HL-60 (cell line): ENCODE results near the gene ST6GALNAC2.
"Not testable (repeated sequence)": the region's sequence is repeated elsewhere in the genome, so short reads cannot be mapped to it uniquely, and the experiment has no call there.

ENCODE experiments used
- DNase-seq, 2 experiments: peaks; one replicate each; pipeline ENCODE4 v3.0.0-alpha.2; 2010 to 2020; ENCODE audit warnings: low read depth in 1 of 2, low spot score in 1 of 2
- H3K27ac ChIP-seq: fragments of 250-450 bp; sonication (Bioruptor Pico); replicated peaks from 2 replicates; pipeline ENCODE4 v1.5.1; 2020; ENCODE audit warnings: mild to moderate bottlenecking, moderate library complexity
- H3K27me3 ChIP-seq: fragments of 250-450 bp; sonication (Bioruptor Pico); 2 replicates; pipeline ENCODE4 v1.5.1; 2021; ENCODE audit warnings: mild to moderate bottlenecking, moderate library complexity; ENCODE audit not compliant: insufficient read depth, poor library complexity, severe bottlenecking
- H3K4me3 ChIP-seq: replicated peaks from 2 replicates; pipeline ENCODE4 v1.5.1; 2011; ENCODE audit warnings: mild to moderate bottlenecking, control low read depth, low read length; ENCODE audit not compliant: insufficient read depth
- GABPA ChIP-seq: IDR thresholded peaks from 2 replicates; pipeline ENCODE4 v1.6.1; 2012; ENCODE audit warnings: low read depth
- POLR2AphosphoS5 ChIP-seq: IDR thresholded peaks from 2 replicates; pipeline ENCODE4 v1.6.1; 2012; ENCODE audit warnings: low read depth
- SPI1 ChIP-seq: IDR thresholded peaks from 2 replicates; pipeline ENCODE4 v1.6.1; 2012; ENCODE audit warnings: low read depth, mild to moderate bottlenecking, borderline replicate concordance
- TF ChIP-seq, protein P1 (sequence below): IDR thresholded peaks from 2 replicates; pipeline ENCODE4 v1.6.1; 2012; ENCODE audit warnings: low read depth; ENCODE audit not compliant: insufficient replicate concordance
- TF ChIP-seq, protein P2 (sequence below): IDR thresholded peaks from one replicate; pipeline ENCODE4 v1.5.1; 2011; ENCODE audit warnings: low read length, control low read depth, inconsistent platforms; ENCODE audit not compliant: insufficient read depth

Gene ST6GALNAC2

DNA sequence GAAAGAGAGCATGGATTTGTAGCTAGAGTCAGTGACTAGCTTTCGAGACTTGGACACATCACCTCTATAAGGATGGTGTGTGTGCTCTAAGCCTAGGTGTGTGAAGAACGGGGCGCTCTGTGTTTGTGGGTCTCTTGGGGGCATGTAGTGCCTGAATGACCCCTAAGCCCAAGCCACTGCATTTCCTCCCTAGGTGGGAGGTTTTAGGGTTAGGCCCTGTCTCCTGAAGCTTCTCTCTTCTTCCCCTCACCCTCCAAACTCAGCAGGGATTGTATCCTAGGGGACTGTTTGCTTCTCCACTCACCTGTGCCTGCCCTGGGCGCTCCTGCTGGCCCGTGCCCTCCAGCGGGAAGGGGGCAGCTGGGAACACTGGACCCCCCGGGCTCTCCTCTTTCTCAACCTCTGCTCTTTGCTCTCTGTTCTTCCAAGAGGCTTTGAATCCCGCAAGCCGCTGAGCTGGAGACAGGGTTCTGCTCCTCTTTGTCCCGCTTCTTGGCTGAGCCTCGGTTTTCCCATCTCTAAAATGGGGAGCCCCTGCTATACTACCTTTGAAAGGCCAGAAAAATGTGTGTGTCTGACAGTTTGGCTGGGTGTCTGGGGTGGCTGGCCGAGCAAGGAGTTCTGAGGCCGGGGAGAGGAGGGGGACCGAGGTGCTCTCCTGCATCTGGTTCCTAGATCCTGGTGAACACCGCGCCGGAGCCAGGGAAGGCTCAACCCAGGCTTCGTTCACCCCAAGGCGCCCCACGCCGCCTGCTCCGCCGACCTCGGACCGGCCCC is 49.0 kb downstream of the ST6GALNAC2 start:
- Histone ChIP-seq H3K4me3 (no peak overlapping the region), H3K27ac (no peak overlapping the region), H3K27me3 (peaks cover 16% of the 10 kb centered on the region)
- no peak for DNase-seq
- TF ChIP-seq POLR2AphosphoS5: no peak
- TF ChIP-seq, protein P1, sequence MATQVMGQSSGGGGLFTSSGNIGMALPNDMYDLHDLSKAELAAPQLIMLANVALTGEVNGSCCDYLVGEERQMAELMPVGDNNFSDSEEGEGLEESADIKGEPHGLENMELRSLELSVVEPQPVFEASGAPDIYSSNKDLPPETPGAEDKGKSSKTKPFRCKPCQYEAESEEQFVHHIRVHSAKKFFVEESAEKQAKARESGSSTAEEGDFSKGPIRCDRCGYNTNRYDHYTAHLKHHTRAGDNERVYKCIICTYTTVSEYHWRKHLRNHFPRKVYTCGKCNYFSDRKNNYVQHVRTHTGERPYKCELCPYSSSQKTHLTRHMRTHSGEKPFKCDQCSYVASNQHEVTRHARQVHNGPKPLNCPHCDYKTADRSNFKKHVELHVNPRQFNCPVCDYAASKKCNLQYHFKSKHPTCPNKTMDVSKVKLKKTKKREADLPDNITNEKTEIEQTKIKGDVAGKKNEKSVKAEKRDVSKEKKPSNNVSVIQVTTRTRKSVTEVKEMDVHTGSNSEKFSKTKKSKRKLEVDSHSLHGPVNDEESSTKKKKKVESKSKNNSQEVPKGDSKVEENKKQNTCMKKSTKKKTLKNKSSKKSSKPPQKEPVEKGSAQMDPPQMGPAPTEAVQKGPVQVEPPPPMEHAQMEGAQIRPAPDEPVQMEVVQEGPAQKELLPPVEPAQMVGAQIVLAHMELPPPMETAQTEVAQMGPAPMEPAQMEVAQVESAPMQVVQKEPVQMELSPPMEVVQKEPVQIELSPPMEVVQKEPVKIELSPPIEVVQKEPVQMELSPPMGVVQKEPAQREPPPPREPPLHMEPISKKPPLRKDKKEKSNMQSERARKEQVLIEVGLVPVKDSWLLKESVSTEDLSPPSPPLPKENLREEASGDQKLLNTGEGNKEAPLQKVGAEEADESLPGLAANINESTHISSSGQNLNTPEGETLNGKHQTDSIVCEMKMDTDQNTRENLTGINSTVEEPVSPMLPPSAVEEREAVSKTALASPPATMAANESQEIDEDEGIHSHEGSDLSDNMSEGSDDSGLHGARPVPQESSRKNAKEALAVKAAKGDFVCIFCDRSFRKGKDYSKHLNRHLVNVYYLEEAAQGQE: no peak
- TF ChIP-seq, protein P2, sequence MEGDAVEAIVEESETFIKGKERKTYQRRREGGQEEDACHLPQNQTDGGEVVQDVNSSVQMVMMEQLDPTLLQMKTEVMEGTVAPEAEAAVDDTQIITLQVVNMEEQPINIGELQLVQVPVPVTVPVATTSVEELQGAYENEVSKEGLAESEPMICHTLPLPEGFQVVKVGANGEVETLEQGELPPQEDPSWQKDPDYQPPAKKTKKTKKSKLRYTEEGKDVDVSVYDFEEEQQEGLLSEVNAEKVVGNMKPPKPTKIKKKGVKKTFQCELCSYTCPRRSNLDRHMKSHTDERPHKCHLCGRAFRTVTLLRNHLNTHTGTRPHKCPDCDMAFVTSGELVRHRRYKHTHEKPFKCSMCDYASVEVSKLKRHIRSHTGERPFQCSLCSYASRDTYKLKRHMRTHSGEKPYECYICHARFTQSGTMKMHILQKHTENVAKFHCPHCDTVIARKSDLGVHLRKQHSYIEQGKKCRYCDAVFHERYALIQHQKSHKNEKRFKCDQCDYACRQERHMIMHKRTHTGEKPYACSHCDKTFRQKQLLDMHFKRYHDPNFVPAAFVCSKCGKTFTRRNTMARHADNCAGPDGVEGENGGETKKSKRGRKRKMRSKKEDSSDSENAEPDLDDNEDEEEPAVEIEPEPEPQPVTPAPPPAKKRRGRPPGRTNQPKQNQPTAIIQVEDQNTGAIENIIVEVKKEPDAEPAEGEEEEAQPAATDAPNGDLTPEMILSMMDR: no peak
- no peak for TF ChIP-seq SPI1
- no peak for TF ChIP-seq GABPA

DNA sequence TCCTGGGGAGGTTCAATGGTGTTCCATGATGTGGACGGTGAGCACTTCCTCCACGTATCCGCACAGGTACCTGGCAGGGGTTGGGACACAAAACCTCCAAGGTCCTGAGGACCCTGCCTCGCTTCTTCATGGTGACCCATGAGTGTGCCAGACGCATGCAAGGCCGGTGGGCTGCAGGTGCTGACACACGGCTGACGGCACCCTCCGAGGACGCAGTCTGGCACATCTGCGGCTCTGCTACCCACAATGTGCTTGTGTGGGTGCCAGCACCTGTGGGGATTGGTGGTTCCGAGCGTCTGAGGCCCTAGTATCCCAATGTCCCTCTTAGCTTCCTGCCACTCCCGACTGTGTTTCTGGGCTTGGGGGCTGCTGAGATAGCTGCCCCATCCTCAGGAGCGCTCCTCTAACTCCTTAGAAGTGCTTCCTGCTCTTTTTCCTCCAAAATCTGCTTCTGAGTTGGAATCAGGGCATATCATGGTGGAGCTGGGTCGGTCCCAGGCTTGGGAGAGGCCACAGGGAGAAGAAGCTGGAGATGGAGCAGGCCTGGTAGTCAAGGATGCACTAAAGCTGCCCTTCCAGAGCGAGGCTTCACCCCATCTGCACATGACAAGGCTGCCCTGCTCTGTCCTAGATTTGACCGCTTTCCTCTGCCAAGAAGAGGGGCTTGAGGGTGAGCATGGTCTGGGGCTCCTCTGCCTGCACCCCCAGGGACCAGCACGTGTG is 49.7 kb downstream of the ST6GALNAC2 start:
- Histone ChIP-seq H3K27me3 (peaks cover 16% of the 10 kb centered on the region), H3K4me3 (no peak overlapping the region), H3K27ac (no peak overlapping the region)
- no peak for DNase-seq
- TF ChIP-seq, protein P1: no peak
- TF ChIP-seq SPI1 (no peak), GABPA (no peak), POLR2AphosphoS5 (no peak)
- TF ChIP-seq, protein P2: no peak

DNA sequence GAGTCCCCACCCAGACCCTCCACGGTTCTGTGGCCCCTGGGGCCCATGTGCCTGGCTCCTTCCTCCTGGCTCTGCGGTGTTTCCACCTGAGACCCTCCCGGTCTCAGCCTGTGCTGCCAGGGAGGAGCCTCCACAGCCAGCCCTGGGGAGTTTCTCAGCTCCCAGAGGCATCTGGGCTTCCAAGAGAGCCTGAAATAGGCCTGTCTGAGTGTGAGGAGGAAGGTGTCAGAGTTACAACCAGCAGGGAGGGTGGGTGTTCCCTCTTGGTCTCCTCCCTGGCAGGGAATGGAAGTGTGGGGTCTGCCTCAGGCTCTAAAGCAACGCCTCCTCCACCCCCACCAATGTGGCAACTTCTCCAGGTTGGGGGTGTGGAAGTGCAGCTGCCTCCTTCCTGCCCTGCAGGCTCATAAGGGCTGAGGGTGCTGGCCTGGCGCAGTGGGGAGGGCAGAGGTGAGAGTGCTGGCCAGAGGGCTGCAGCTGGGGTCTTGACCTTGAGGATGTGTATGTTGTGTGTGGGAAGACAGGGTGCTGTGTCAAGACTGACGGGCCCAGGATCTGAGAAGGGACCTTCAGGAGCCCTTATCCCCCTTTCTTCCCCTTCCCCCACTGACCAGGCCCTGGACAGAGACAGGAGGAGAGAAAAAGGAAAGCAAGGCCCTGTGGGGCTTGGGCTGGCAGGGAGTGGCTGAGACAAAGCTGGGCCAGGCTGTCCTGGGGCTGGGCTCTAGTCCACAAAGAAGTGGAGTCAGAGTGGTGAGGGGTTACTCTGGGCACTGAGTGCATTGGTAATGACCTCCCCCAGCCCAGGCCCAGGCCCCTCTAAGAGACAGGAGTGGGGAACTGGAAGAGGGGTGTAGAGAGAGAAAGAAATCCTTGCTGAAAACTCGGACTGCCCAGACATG is 50.6 kb downstream of the ST6GALNAC2 start:
- no peak for TF ChIP-seq POLR2AphosphoS5
- TF ChIP-seq, protein P2: no peak
- TF ChIP-seq, protein P1: no peak
- TF ChIP-seq SPI1: no peak
- Histone ChIP-seq H3K4me3 (no peak overlapping the region), H3K27ac (no peak overlapping the region), H3K27me3 (peaks cover 16% of the 10 kb centered on the region)
- DNase-seq: no peak

DNA sequence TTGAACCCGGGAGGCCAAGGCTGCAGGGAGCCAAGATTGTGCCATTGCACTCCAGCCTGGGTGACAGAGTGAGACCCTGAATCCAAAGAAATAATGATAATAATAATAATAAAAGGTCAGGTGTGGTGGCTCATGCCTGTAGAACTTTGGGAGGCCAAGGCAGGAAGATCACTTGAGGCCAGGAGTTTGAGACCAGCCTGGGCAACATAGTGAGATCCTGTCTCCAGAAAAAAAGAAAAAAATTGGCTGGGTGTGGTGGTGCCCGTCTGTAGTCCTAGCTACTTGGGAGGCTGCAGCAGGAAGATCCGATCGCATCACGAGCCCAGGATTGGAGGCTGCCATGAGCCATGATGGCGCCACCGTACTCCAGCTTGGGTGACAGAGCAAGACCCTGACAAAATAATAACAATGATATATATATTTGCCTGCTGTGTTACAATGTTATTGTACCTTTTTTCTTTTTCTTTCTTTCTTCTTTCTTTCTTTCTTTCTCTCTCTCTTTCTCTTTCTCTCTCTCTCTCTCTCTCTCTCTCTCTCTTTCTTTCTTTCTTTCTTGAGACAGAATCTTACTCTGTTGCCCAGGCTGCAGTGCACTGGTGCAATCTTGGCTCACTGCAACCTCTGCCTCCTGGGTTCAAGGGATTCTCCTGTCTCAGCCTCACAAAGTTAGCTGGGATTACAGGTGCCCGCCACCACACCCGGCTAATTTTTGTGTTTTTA is 51.9 kb downstream of the ST6GALNAC2 start:
- H3K27ac ChIP-seq, H3K4me3 ChIP-seq, DNase-seq: not testable (repeated sequence)
- peaks cover 12% of the 10 kb centered on the region for H3K27me3 ChIP-seq
